GM21576 (cell line): ENCODE measurements around the gene DDX17.

Source experiments
- ATAC-seq: cut with Tn5 transposase; IDR thresholded peaks from one replicate; pipeline ENCODE4 v1.9.1; 2021; ENCODE audit warnings: mild to moderate bottlenecking, moderate library complexity; ENCODE audit not compliant: unreplicated experiment

Gene DDX17

DNA sequence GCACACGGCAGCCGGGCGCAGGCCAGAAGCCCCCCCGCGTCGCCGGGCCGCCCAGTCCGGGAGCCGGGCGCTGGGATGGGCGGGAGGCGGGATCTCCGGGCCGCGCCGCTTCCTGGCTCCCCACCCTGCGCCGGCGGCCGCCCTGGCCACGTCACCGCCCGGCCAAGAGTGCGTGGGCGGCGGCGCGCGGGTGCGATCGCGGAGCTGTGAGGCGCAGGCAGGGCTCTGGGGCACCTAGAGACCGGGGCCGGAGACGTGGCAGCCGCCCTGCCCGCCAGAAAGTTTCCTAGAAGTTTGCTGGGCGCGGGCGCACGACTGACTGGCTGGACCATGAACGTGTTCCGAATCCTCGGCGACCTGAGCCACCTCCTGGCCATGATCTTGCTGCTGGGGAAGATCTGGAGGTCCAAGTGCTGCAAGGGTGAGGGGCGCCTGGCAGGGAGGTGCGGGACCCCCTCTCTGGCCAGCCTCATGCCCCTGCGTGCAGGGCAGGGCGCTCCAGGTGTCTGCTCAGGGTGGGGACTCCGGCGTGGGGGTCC is 38.1 kb downstream of the DDX17 start, which contains the start of gene KDELR3:
TSS of gene KDELR3 (plus strand) at position 193 of the 539 bp plus-strand sequence. CDS start at position 331, 138 bp downstream.
- ATAC-seq: no peak

DNA sequence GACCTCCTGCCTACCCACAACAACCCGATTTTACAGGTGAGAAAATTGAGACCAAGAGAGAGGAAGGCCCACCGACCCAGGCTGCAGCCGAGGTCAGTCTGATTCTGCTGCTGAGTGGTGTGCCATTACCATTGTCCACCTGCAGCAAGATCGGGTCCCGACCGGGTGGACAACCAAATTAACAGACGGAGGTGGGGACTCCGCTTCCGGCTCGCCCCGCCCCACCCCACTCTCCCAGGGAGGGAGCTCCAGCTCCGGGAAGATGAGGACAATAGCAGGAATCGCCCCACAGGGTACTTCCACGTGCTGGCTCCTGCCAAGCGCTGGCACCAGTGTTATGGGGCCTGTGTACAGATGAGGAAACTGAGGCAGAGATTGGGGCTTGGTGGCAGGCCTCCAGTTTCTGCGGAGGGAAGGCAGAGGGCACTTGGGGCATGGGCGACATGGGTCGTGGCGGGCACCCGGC is 38.6 kb downstream of the DDX17 start:
- no peak for ATAC-seq

DNA sequence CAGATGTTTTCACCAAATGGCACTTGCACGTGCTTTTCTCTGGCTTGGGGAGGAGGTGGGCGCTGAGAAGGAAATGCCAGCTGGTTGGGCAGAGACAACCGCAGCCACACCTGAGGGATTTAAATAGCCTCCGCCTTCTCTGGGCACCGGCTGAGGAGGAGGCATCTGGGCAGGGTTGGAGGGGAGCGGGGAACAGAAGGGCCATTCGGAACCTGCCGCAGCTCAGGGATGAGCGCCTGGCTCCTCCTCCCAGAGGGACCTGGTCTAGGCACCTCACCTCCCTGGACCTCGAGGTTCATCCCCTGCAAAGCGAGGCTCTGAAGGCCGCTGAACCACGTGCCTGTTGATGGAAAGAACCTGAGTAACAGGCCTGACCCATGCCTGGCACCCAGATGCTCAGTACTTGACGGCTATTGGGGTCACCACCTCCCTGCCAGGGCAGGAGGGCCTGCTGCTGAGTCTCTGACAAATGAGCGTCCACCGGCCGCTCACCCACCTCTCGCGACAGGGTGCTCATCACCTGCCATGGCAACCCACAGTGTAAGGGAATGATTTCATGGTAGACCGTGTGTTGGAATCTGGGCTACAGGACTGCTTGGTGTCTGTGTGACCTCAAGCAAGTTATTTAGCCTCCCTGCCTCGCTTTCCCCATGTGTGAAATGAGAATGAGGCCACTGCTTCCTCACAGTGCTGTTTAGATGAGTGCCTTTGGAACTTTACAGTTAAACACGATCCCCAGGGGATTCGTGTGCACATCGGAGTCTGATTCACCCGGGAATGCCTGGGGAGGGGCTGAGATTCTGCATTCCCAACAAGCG is 40.2 kb downstream of the DDX17 start:
- no peak for ATAC-seq

DNA sequence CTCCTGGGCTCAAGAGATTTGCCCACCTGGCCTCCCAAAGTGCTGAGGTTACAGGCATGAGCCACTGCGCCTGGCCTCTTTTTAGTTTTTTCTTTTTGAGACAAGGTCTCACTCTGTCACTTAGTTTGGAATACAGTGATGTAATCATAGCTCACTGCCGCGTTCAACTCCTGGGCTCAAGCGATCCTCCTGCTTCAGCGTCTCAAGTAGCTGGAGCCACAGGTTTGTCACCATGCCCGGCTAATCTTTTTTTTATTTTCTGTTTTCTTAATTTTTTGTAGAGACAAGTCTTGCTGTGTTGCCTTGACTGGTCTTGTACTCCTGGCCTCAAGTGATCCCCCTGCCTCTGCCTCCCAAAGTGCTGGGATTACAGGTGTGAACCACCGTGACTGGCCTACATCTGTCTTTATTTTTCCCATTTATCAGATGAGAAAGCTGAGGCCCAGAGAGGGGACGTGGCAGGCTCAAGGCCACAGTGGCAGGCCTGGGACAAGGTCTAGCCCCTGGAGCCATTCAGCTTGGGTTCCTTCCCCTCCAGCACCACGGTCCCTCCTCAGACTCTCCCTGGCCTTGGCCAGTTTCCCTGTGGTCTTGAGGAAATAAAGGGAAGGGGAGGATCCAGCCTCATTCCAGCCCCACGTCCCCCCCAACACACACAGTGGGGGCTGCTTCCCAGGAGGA is 41.0 kb downstream of the DDX17 start:
- ATAC-seq: no peak

DNA sequence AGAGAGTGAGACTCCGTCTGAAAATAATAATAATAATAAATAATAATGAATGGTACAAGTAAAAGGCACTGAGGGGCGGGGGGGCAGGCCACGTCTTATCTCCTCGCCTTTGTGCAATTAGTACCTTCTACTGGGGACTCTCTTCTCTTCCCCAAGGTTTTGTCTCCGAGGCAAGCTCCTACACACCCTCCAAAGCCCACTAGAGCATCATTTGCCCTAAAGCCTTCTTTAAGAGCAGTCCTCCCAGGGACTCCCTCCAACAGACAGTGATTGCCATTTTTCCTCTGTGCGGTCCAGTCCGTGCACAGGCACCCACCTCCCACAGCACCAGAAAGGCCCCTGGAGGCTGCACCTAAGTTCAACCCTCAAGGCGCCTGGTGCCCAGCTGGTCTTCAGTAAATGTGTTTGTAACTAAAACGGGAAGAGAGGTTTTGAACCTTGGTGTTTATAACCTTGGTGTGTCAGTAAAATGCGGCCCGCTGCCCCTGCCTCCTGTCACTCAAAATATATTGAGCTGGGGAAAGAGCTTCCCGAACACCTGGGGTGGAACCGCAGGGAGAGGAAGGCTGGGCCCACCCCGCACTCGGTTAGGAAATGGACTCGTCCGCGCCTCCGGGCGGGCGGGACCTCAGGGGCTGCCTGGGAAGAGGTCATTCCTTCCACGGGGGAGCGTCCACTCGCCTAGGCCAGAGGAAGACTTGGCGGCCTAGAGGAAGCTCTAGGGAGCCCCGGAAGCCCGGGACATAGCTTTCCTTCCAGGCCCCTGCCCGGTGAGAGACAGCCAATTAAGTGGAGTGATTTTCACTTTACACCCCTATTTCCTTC is 42.9 kb downstream of the DDX17 start:
- no peak for ATAC-seq

DNA sequence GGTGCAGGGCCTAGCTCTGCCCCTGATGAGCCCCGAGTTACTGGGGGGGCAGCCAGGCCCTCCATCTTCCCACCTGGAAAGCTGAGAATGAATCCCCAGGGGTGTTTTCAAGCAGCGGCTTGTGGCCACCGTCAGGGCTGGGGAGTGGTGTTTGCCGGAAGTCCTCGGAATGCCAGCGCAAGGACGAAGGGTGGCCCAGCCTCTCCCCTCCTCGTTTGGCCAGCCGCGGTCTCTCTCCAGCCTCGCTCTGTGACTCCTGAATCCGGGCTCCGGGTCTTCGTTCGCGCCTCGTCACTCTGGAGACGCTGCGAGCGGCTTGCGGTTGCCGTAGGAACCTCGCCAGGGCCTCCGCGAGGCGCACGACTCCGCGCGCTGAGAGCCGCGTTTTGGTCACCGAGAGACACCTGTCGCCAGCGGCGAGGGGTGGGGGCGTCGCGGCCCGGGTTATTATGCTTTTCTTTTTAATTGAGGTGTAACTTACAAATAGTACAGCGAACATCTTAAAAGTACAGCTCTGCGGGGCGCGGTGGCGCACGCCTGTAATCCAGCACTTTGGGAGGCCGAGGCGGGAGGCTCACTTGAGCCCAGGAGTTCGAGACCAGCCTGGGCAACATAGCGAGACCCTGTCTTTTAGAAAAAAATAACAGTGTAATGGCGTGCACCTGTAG is 44.6 kb downstream of the DDX17 start:
- ATAC-seq: no peak

DNA sequence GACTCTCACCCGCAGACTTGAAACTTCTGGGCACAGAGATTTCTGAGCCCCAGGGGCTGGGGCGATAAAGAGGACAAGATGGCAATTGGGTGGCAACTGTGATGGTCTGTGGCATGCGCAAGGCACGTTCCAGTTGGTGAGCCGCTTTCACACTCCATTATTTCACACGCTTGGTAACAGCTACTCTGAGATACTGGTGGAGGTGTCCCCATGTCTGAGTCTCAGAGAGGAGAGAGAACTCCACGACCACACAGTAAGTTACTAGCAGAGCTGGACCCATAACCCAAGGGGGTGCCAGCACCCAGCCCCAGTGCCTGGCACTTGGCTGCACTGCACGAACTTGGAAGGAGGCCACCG is 45.1 kb downstream of the DDX17 start:
- ATAC-seq: no peak

DNA sequence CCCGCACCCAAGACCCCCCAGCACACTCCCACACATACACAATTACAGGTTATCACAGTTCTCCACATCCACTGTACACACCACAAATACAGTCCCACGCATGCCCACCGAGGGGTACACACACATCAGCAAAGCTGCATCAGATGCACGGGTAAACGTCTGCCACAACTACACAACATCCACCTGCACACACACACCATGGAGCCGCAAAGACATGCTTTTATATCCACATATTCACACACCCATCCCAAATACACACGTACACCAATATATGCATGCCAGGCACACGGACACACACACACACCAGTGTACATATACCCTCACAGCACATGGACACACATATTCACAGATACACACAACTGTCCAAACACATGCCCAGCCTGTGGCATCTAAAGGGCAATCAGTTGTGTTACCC is 45.7 kb downstream of the DDX17 start:
- no peak for ATAC-seq

DNA sequence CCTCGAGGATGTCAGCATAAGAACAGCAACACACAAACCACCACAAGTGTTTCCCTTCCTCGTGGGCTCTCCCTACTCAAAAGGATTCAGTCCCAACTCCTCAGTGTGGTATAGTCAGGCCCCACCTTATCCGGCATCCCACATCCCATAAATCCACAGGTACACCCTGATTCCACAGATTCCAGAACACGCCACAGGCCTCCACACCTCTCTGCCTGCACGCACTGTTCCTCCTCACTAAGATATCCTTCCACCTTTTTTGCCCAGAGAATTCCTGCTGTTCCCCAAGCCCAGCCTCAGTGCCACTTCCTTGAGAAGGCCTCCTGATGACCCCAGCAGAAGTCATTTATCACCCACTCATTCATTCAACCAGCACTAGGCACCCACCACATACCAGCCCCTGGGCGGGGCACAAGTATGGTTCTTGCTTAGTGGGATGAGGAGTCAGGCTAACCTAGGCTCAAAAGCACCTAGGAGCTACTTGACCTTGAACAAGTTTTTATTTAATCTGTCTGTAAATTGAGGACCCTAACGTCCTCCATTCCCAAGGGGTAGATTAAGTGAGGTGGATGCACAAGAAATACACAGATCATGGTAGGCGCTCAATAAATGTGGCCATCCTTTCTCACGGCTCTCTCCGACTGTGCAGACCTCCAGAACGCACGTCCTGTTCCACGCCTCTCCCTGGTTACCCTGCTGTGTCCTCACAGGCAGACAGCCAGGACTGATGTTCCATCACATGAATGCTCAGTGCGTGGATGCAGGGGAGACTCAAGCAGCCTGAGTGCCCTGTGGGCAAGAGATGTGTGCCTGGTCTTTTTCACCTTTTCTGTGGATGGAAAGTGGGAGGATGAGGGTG is 49.0 kb downstream of the DDX17 start:
- ATAC-seq: no peak

DNA sequence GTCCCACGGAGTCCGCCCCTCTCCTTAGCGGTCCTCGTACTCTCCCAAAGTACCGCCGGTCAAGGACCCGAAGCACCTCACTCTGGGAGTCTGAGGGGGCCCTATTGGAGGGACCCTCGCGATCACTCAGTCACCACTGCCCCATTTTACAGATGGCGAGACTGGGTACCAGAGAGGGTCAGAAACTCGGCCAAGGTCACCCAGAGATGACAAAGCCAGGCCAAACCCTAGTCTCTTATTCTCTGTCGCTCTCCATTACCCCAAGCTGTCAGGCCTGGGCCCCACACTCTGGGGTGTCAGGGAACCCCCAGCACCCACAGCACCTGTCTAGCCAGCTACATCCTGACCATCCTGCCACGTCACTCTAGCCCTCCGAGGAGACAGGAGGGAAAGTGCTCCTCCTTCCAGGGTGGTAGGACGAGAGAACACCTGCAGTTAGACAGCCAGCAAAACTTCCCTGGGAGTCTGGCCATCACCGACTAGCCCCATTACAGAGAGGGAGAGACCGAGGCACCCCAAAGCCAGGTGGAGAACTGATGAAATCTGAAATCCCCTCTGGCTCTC is 49.8 kb downstream of the DDX17 start:
- ATAC-seq: no peak

DNA sequence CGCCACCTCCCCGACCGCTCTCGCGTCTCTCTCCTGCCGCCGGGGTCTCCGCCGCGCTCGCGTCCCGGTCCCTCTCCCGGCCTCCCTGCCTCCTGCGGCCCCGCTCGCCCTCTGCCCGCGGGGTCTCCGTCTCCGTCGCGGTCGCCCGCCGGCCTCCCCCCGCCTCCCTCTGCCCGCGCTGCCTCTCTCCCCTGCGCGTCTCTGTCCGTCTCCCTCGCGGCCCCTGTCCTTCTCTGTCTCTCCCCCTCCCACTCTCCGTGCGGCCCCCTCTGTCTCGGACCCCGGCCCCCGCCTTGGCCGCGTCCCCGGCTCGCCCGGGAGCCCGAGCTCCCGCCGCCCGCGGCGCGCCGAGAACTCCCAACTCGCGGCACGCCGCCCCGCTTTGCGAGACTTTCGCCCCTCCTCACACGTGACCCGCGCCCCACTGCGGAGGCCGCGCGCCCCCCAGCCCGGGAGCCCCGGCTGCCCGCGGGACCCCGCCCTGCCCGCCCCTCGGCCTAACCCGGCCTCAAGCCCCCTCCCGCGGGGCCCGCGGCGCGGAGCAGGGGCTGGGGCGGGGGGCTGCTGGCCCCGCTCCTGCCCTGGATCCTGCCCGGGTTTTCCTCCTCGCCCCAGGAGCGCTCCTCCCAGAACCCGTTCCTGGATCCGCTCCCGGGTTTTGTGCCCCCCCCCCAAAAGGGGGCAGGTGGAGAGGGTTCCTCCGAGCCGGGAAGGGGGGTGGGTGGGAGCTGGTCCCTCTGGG is 50.4 kb downstream of the DDX17 start:
- ATAC-seq: no peak

DNA sequence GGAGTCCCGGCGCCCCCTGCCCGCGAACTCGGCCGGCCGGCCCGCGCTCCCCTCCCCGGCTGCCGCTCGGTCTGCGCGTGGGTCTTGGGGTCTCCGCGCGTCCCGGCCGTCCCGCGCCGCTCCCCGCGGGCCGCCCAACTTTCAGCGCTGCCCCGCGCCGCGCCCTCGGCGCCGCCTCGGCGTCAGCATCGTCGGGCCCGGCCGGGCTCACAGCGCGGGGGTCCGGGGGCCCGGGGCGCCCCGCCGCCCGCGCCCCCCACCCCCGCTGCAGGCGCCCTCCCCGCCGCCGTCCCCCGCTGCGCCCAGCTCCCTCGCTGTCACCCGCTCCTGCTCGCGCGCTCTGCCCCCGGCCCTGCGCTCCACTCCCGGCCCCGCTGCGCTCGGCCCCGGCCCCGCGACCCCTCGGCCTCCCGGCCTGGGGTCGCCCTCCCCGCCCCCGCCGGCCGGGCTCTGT is 51.0 kb downstream of the DDX17 start, which contains the start of gene KCNJ4:
TSS of gene KCNJ4 (minus strand) at position 124 of the 454 bp plus-strand sequence. CDS start 27,067 bp downstream, outside the sequence.
- no peak for ATAC-seq

DNA sequence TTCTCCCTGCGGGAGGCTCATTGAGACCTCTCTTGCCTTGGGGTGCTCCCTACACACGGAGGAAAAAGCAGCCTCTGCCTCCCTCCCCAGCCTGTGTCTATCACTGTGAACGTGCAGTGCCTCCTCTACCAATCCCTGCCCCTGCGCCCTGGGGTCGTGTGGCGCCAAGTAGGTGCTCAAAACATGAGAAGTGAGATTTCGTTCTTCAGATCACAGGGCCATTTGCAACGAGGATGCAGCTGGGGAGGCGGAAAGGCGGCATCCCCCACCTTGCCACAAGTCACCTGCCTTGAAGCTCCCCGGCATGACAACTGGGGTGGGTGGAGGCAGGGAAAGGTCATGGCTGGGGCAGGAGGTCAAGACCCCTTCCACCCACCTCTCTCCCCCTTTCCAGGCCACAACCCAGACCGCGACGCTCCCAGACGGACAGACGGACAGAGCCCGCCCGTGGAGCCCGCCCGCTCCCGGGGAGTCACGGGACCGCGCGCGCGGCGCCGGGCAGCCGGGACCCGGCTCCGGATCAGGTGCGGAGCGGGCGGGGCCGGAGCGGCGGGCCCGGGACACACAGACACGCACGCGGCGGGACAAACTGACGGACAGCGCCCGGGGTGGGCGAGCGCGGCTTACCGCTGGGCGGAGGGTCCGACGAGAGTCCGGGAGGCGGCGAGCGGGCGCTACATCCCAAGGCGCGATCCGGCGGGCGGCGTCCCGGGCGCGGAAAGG is 51.6 kb downstream of the DDX17 start:
- no peak for ATAC-seq

DNA sequence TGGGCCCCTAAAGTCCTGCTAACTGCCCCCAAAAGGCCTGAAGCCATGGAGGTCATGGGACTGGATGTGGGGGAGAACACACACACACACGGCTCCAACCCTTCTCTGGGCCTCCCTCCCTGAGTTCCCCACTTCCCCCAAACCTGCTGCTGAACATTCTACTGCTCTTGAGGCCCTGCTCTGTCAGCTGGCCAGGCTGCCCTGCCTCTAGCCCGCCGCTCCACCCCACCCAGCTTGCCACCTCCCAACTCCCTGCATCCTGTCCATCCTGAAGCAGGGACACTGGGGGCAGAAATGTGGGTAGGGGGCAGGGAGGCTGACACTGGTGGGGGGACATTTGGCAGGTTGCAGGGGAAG is 52.1 kb downstream of the DDX17 start:
- ATAC-seq: no peak

DNA sequence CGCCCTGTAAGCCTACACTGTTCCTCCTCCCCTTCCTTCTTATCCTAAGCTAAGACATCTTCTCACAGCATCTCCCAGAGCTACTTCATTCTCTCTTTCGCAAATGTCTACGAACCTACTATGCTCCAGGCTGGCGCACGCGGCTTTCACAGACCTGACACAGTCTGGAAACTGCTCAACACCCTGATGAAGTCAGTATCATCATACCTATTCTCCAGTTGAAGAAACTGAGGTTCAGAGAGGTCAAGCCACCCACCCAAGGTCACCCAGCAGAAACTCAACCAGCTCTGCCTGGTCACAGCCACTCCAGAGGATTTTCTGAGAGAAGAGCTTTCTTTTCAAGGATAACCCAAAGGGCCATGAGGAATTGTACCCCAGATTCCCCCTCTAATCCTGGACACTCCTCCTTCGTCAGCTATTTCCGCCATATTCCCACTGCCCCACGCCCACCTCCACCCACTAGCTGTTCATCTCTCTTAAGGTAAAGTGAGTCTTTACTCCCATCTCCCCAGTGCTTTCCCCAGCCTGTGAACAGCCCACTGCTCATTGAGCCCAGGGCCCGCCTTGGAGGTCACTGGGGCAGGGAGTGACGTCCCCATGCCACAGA is 52.9 kb downstream of the DDX17 start:
- no peak for ATAC-seq

DNA sequence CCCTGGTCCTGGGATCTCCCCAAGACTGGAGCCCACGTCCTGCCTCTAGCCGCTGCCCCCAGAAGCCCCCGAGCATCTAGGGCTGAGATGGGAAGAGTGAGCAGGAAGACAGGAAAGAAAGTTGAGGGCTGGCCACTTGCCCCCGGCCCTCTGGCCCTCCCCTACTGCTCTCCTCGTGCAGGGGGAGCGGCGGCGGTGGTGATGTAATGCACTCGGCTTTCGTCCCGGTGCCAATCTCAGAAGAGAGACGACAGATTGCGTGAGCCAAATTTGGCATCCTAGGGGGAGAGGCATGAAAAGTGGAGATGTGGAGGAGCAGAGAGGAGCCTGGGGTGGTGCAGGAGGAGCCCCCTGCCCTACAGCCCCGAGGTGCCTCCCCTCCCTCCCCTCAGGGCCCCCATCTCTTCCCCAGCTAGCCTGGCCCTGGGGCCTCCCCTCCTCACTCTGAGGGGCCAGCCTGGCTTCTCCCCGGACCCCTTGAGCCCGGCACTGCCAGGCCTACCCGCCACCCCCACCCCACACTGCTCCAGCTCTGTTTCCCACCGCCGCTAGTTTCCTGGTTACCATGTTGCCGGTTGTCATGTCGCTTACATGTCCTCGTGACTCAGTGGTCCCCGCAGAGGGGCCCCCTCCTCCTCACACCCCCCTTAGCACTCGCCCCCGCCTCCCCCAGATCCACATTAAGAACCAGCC is 53.6 kb downstream of the DDX17 start:
- no peak for ATAC-seq

DNA sequence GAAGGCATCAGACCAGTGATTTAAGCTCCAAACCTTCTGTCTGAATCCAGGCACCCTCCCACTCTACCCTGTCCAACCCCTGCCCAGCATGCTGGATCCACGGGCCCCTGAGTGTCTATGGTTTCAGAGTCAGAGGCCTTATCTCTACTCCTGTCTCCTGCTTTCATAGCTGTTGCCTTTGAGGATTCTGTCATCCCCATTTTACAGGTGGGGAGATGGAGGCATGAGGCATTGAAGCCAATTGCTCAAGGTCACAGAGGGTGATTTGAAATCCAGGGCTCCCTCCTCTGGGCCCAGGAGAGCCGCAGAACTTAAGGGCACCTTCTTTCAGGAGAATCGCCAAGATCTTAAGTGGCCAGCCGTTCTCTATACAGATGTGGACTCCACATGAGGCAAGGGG is 54.2 kb downstream of the DDX17 start:
- ATAC-seq: no peak
